ENCODE results near the gene KIF24.
"Not testable (repeated sequence)": the region's sequence is repeated elsewhere in the genome, so short reads cannot be mapped to it uniquely, and the experiment has no call there.

The KIF24 gene

DNA sequence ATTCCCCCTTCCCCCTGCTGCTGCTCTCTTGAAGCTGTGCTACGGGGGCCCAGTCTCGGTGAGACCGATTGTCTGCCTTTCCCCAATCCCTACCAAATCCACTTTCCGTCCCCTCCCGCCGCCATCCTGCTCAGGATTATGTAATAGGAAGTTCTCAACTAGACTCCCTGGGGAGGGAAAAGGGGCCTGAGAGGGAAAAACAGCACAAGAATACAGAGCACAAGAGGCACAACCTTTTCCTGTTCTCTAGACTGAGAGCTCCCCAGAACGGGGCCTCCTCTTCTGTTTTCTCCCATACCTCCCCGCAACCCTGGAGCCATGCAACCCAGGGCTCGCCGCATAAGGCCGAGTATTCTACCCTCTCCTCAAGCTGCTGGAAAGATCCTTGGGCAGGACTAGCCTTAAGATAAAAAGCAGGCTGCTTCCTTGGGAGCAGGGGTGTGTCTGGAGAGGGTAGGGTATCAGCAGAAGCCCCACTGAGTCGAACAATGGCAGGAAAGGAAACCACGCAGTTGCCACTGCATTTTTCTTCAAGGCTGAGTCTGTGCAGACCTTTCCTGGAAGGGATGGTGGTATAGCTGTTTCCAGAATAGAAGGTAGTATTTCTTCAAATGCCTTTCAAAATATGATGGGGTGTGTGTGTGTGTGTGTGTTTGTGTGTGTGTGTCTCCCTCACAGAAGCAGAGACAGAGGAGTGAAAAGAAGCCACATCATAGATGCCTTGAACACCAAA is 34.7 kb upstream of the KIF24 start:
- no peak for DNase-seq (ENCODE audit: low read depth in 2 of 2, low spot score in 1 of 2)

GRCh38 chr9:34362614-34363214 is 33.6 kb upstream of the KIF24 start:
- no peak for DNase-seq (ENCODE audit: low read depth in 2 of 2, low spot score in 1 of 2)

GRCh38 chr9:34352957-34353356 is 23.9 kb upstream of the KIF24 start:
- not testable (repeated sequence) for DNase-seq (ENCODE audit: low read depth in 2 of 2, low spot score in 1 of 2)

- DNase-seq (ENCODE audit: low read depth in 2 of 2, low spot score in 1 of 2): not testable (repeated sequence)
These were observed 23.1 kb upstream of the KIF24 start for GRCh38 chr9:34352122-34352652.

- no peak for DNase-seq (ENCODE audit: low read depth in 2 of 2, low spot score in 1 of 2)
These were observed 20.3 kb upstream of the KIF24 start for GRCh38 chr9:34349324-34349723.

DNA sequence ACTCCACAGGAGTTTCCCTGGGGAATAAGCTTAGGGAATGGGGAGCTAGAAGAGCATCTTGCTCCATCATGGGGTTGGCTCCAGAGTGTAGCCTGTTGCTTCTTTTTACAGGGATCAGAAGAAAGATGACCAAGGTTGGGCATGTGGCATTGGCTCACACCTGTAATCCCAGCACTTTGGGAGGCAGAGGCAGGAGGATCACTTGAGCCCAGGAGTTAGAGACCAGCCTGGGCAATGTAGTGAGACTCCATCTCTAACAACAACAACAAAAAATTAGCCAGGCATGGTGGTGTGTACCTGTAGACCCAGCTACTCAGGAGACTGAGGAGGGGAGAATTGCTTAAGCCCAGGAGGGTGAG is 18.7 kb upstream of the KIF24 start:
- no peak for DNase-seq (ENCODE audit: low read depth in 2 of 2, low spot score in 1 of 2)

- no peak for DNase-seq (ENCODE audit: low read depth in 2 of 2, low spot score in 1 of 2)
These were observed 18.1 kb upstream of the KIF24 start for GRCh38 chr9:34346873-34347799.

DNA sequence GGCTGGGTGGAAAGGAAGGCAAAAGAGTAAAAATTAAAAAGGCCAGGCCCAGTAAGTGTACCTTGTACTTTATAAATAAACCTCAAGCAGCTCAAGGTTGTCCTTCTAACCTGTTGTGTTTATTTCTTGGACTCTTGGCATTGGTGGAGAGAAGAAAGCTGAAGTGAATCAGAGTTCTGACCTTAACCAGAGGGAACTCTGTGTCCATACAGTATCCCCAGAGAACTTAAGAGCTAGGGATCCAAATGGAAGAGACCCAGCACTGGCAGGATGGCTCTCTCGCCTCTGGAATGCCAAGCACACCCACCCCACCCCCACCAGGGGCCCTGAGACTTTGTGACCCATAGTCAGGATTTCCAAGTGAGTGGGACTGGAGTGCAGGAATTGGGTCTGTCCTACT is 14.5 kb upstream of the KIF24 start:
- no peak for DNase-seq (ENCODE audit: low read depth in 2 of 2, low spot score in 1 of 2)

GRCh38 chr9:34343090-34343489 is 14.0 kb upstream of the KIF24 start:
- DNase-seq (ENCODE audit: low read depth in 2 of 2, low spot score in 1 of 2): no peak

- no peak for DNase-seq (ENCODE audit: low read depth in 2 of 2, low spot score in 1 of 2)
These were observed 12.7 kb upstream of the KIF24 start for GRCh38 chr9:34341659-34342295.

GRCh38 chr9:34338665-34339385 is 9.8 kb upstream of the KIF24 start:
- DNase-seq (ENCODE audit: low read depth in 2 of 2, low spot score in 1 of 2): no peak

GRCh38 chr9:34338079-34338478 is 9.0 kb upstream of the KIF24 start:
- not testable (repeated sequence) for DNase-seq (ENCODE audit: low read depth in 2 of 2, low spot score in 1 of 2)

- no peak for DNase-seq (ENCODE audit: low read depth in 2 of 2, low spot score in 1 of 2)
These were observed 8.3 kb upstream of the KIF24 start for GRCh38 chr9:34337403-34337802.

- DNase-seq (ENCODE audit: low read depth in 2 of 2, low spot score in 1 of 2): no peak
These were observed 6.3 kb upstream of the KIF24 start for GRCh38 chr9:34335376-34335775.

- no peak for DNase-seq (ENCODE audit: low read depth in 2 of 2, low spot score in 1 of 2)
These were observed 5.8 kb upstream of the KIF24 start for GRCh38 chr9:34334916-34335315.

DNA sequence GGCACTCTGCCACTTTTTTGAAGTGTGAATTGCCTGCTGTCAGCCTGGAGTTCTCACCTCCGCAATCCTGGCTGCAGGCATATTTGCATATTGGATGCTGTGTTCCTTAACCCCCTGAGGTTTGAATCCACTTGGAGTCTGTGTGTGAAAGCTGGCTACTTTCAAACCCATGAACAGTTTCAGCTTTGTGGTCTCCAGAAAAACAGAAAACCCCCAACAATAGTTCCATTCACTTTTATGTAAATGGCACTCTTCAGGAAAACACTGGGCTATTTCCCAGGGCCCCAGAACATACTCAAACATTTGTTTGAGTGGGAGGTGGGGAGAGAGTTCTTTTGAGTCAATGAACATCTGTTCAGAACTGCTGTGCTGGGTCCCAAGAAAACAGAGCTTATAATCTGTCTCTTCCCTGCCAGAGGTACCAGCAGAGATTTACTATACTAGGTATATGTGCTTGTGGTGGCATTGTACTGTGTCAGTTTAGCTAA is 5.3 kb upstream of the KIF24 start:
- DNase-seq (ENCODE audit: low read depth in 2 of 2, low spot score in 1 of 2): no peak

DNA sequence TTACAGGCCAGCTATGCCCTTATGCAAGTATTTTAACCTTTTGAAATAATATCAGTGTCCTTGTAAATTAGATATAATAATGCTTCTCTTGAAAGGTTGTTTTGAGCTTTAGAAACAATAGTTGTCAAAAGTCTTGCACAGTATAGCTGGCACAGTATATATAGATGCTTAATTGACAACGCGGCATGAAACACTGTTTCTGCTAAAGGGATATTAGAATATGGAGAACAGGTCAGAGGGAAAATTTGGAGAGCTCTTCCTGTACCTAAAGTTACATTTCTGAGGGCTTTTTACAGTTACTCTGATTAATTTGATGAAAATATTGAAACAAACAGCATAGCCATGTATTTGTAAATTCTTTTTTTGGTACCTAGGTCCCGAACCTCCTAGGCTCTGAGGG is 4.8 kb upstream of the KIF24 start:
- DNase-seq (ENCODE audit: low read depth in 2 of 2, low spot score in 1 of 2): no peak

DNA sequence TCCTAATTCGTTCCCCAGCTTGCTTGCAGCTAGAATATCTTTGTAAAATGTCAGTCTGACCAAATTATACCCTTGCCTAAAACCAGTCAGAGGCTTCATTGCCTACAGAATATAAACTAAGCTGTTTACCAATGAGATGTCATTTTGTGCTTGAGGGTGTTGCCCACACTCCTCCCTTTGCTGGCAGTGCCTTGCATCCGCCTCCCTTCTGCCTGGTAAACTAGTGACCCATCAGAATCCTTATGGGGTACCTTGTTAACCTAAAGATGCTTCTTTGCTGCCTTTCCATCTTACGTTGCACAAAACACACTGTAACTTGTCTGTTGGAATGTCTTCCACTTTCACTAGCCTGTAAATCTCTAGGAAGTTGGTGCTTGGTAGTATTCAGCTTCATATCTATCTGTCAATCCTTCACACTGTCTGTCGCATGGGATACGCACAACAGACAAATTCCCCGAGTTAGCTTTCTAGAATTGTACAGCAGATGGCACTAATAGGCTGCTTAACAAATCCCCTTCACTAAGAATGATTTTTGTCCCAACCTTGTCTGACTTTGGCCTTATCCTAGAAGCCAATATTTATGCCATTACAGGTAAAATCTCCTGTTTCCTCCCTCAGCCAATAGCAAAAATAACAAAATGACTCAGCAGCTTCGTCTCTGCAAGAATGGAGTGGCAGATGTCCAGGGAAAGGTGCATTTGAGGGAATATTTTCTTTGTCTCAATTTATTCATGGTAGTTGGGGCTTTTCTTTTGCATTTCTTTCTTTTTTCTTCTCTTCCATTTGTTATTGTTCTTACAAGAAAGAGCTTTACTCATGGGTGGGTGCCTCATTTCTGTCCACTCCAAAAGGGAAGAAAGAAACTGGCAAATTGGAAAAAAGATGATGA is 3.3 kb upstream of the KIF24 start:
- DNase-seq (ENCODE audit: low read depth in 2 of 2, low spot score in 1 of 2): no peak

- no peak for DNase-seq (ENCODE audit: low read depth in 2 of 2, low spot score in 1 of 2)
These were observed 2.1 kb upstream of the KIF24 start for GRCh38 chr9:34331196-34331595.
